ENCODE measurements around the gene KANSL1L.

Gene KANSL1L

DNA sequence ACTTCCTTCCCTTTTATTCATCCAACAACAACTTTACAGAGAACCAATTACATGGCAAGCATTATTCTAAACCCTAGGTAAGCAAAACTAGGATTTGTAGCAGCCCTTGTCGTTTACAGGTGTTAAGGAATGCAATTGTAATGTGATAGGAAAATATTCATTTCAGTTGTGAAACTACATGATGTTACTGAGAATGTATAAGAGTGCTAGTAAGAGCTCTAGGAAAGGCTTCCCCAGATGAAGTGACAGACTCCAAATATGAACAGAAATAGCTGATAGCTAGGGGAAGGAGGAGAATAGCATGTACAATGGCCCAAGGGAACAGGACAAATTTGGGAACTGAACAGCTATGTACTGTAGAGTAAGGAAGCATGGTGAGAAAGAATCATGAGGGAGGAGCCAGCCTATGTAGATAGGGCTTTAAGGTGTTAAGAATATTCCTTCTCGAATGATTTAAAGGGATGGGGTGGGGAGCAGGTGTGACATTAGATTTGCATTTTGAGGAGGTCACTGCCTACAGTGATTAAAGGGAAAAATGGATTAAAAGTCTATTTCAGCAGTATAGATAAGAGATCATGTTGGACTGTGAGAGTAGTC, 137.0 kb downstream of the KANSL1L start:
- no peak overlapping the region for H2AFZ ChIP-seq (ENCODE audit: low read length)
- TF ChIP-seq EZH2 (IDR thresholded peaks at IDR 0.05; ENCODE audit: borderline replicate concordance, low read length) = no peak
- TF ChIP-seq, protein P1, sequence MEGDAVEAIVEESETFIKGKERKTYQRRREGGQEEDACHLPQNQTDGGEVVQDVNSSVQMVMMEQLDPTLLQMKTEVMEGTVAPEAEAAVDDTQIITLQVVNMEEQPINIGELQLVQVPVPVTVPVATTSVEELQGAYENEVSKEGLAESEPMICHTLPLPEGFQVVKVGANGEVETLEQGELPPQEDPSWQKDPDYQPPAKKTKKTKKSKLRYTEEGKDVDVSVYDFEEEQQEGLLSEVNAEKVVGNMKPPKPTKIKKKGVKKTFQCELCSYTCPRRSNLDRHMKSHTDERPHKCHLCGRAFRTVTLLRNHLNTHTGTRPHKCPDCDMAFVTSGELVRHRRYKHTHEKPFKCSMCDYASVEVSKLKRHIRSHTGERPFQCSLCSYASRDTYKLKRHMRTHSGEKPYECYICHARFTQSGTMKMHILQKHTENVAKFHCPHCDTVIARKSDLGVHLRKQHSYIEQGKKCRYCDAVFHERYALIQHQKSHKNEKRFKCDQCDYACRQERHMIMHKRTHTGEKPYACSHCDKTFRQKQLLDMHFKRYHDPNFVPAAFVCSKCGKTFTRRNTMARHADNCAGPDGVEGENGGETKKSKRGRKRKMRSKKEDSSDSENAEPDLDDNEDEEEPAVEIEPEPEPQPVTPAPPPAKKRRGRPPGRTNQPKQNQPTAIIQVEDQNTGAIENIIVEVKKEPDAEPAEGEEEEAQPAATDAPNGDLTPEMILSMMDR (IDR thresholded peaks at IDR 0.05; ENCODE audit: low read length) = no peak
- no peak overlapping the region for H3K4me2 ChIP-seq (ENCODE audit: low read length)
- no peak overlapping the region for H3K27ac ChIP-seq (ENCODE audit: low read depth, low read length, poor library complexity, severe bottlenecking)
- no peak overlapping the region for H3K4me3 ChIP-seq (ENCODE audit: low read depth, low read length, poor library complexity, severe bottlenecking)
- no peaks in the 10 kb centered on the region for H3K4me1 ChIP-seq (ENCODE audit: insufficient read depth, low read length, severe bottlenecking)
- H3K9me3 ChIP-seq (ENCODE audit: low read length) = no peaks in the 10 kb centered on the region
- H3K36me3 ChIP-seq (ENCODE audit: insufficient read depth, low read length) = no peaks in the 10 kb centered on the region
- H3K9me2 ChIP-seq (ENCODE audit: low read depth, low read length) = no peaks in the 10 kb centered on the region
- no peaks in the 10 kb centered on the region for H3F3A ChIP-seq (ENCODE audit: insufficient read depth, low read length)
- H3K79me2 ChIP-seq (ENCODE audit: insufficient read depth, low read length) = no peaks in the 10 kb centered on the region
- no peak overlapping the region for H3K9ac ChIP-seq (ENCODE audit: low read length)
- H4K20me1 ChIP-seq (ENCODE audit: insufficient read depth, low read length) = no peaks in the 10 kb centered on the region
- no peaks in the 10 kb centered on the region for H3K27me3 ChIP-seq (ENCODE audit: insufficient read depth, low read length)

DNA sequence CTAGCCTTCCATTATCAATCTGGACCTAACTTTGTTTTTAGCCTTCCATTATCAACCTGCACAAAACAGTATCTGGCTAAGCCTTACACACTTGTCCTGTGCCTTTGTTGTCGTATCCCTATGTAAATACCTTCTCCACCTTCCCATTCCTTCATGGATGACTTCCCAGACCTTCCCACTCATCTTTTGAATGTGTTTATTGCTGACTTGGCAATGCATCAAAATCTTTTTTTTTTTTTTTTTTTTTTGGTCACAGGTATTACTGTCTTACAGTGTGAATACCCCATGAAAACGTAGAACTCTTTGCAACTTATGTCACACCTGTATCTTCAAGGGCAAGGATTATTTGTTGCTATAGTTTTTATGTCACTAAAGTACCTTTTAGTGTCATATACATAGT, 143.0 kb downstream of the KANSL1L start:
- Histone ChIP-seq H3K9me3 (ENCODE audit: low read length) (no peaks in the 10 kb centered on the region), H3K4me3 (ENCODE audit: low read depth, low read length, poor library complexity, severe bottlenecking) (no peak overlapping the region), H3K9me2 (ENCODE audit: low read depth, low read length) (no peaks in the 10 kb centered on the region)

DNA sequence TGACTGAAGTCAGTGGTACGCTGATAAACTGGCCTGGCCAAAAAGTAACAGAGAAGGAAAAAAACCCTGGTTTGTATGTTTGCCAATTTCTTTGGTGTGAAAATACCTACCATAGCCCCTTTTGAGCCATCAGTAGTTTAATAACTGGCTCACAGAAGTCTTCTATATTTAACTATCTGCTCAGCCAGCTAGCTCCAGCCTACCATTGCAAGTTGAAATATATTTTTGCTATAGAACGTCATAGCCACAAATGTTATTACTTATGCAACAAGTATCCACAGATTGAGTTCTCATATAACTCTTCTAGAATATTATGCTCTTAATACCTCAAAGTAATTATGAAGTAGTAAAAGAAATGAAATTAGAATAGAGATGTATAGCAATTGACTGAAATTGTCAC, 143.6 kb downstream of the KANSL1L start:
- Histone ChIP-seq H3K4me1 (ENCODE audit: insufficient read depth, low read length, severe bottlenecking) (no peaks in the 10 kb centered on the region), H3F3A (ENCODE audit: insufficient read depth, low read length) (no peaks in the 10 kb centered on the region), H3K27me3 (ENCODE audit: insufficient read depth, low read length) (no peaks in the 10 kb centered on the region), H3K9me2 (ENCODE audit: low read depth, low read length) (no peaks in the 10 kb centered on the region), H2AFZ (ENCODE audit: low read length) (no peak overlapping the region), H3K9ac (ENCODE audit: low read length) (no peak overlapping the region), H3K4me3 (ENCODE audit: low read depth, low read length, poor library complexity, severe bottlenecking) (no peak overlapping the region), H3K79me2 (ENCODE audit: insufficient read depth, low read length) (no peaks in the 10 kb centered on the region), H3K36me3 (ENCODE audit: insufficient read depth, low read length) (peaks cover 44% of the 10 kb centered on the region), H3K9me3 (ENCODE audit: low read length) (no peaks in the 10 kb centered on the region), H3K4me2 (ENCODE audit: low read length) (no peak overlapping the region), H3K27ac (ENCODE audit: low read depth, low read length, poor library complexity, severe bottlenecking) (no peak overlapping the region), H4K20me1 (ENCODE audit: insufficient read depth, low read length) (no peaks in the 10 kb centered on the region)
- TF ChIP-seq, protein P1 (IDR thresholded peaks at IDR 0.05; ENCODE audit: low read length) = no peak
- no peak for TF ChIP-seq EZH2 (IDR thresholded peaks at IDR 0.05; ENCODE audit: borderline replicate concordance, low read length)

More for the DNA sequence above, 143.0 kb downstream of the KANSL1L start:
- no peaks in the 10 kb centered on the region for H3K27me3 ChIP-seq (ENCODE audit: insufficient read depth, low read length)
- H3K27ac ChIP-seq (ENCODE audit: low read depth, low read length, poor library complexity, severe bottlenecking) = no peak overlapping the region
- TF ChIP-seq, protein P1 (IDR thresholded peaks at IDR 0.05; ENCODE audit: low read length) = no peak
- no peak for TF ChIP-seq EZH2 (IDR thresholded peaks at IDR 0.05; ENCODE audit: borderline replicate concordance, low read length)
- H3K4me2 ChIP-seq (ENCODE audit: low read length) = no peak overlapping the region
- H3F3A ChIP-seq (ENCODE audit: insufficient read depth, low read length) = no peaks in the 10 kb centered on the region
- no peak overlapping the region for H2AFZ ChIP-seq (ENCODE audit: low read length)
- no peaks in the 10 kb centered on the region for H3K4me1 ChIP-seq (ENCODE audit: insufficient read depth, low read length, severe bottlenecking)
- peaks cover 38% of the 10 kb centered on the region for H3K36me3 ChIP-seq (ENCODE audit: insufficient read depth, low read length)
- no peaks in the 10 kb centered on the region for H3K79me2 ChIP-seq (ENCODE audit: insufficient read depth, low read length)
- H4K20me1 ChIP-seq (ENCODE audit: insufficient read depth, low read length) = no peaks in the 10 kb centered on the region
- H3K9ac ChIP-seq (ENCODE audit: low read length) = no peak overlapping the region

Data from OCI-LY1 (cell line).